H9 (cell line): ENCODE data around the gene ASPSCR1. TPM values are rescaled to one million over a fixed set of nuclear protein-coding genes. Genes with fewer than 3 reads are reported as not detected.

Experiments
- DNase-seq: peaks from one replicate; pipeline ENCODE4 v3.0.0-alpha.2; 2017
- H2AFZ ChIP-seq: one replicate; pipeline ENCODE4 v1.6.1; 2013; ENCODE audit warnings: mild to moderate bottlenecking, low read length, control low read depth, moderate library complexity
- H2AK5ac ChIP-seq: 2 replicates; pipeline ENCODE4 v1.6.1; 2013; ENCODE audit warnings: low read length, control low read depth, mixed read lengths; ENCODE audit not compliant: insufficient read length
- H2BK120ac ChIP-seq: one replicate; pipeline ENCODE4 v1.6.1; 2013; ENCODE audit warnings: low read depth, mild to moderate bottlenecking, low read length, control low read depth, inconsistent platforms; ENCODE audit not compliant: poor library complexity, severe bottlenecking
- H2BK12ac ChIP-seq: 2 replicates; pipeline ENCODE4 v1.6.1; 2013; ENCODE audit warnings: low read length, control low read depth, mixed read lengths, low read depth; ENCODE audit not compliant: insufficient read length
- H2BK15ac ChIP-seq: 2 replicates; pipeline ENCODE4 v1.6.1; 2013; ENCODE audit warnings: low read depth, low read length, control low read depth
- H2BK20ac ChIP-seq: one replicate; pipeline ENCODE4 v1.6.1; 2013; ENCODE audit warnings: low read depth, mild to moderate bottlenecking, low read length, control low read depth, inconsistent platforms; ENCODE audit not compliant: poor library complexity, severe bottlenecking
- H2BK5ac ChIP-seq: 2 replicates; pipeline ENCODE4 v1.6.1; 2013; ENCODE audit warnings: low read length, control low read depth, mixed read lengths; ENCODE audit not compliant: insufficient read length
- H3K14ac ChIP-seq: 2 replicates; pipeline ENCODE4 v1.6.1; 2013; ENCODE audit warnings: low read length, control low read depth; ENCODE audit not compliant: insufficient read depth
- H3K18ac ChIP-seq: 2 replicates; pipeline ENCODE4 v1.6.1; 2013; ENCODE audit warnings: low read depth, mild to moderate bottlenecking, mixed read lengths, low read length, control low read depth; ENCODE audit not compliant: insufficient read length
- H3K23ac ChIP-seq: 2 replicates; pipeline ENCODE4 v1.6.1; 2013; ENCODE audit warnings: low read length, control low read depth, mixed read lengths, low read depth; ENCODE audit not compliant: insufficient read length
- H3K23me2 ChIP-seq: 2 replicates; pipeline ENCODE4 v1.6.1; 2013; ENCODE audit warnings: low read depth, mild to moderate bottlenecking, mixed read lengths, low read length, control low read depth; ENCODE audit not compliant: insufficient read length, poor library complexity, severe bottlenecking
- H3K27ac ChIP-seq: 2 replicates; pipeline ENCODE4 v1.5.1; 2013; ENCODE audit warnings: low read length, control low read depth, mixed read lengths, low read depth; ENCODE audit not compliant: insufficient read length
- H3K27me3 ChIP-seq: 2 replicates; pipeline ENCODE4 v1.6.1; 2013; ENCODE audit warnings: low read length, control low read depth, inconsistent platforms; ENCODE audit not compliant: insufficient read depth
- H3K4ac ChIP-seq: 2 replicates; pipeline ENCODE4 v1.6.1; 2013; ENCODE audit warnings: low read depth, mild to moderate bottlenecking, control low read depth, inconsistent platforms, low read length, moderate library complexity
- H3K4me1 ChIP-seq: 2 replicates; pipeline ENCODE4 v1.6.1; 2013; ENCODE audit warnings: low read length, control low read depth, inconsistent platforms; ENCODE audit not compliant: insufficient read depth
- H3K4me2 ChIP-seq: 2 replicates; pipeline ENCODE4 v1.6.1; 2013; ENCODE audit warnings: low read length, control low read depth, mixed read lengths; ENCODE audit not compliant: insufficient read length, insufficient read depth
- H3K56ac ChIP-seq: 2 replicates; pipeline ENCODE4 v1.6.1; 2013; ENCODE audit warnings: low read depth, mild to moderate bottlenecking, mixed read lengths, low read length, control low read depth; ENCODE audit not compliant: insufficient read length
- H3K79me1 ChIP-seq: 2 replicates; pipeline ENCODE4 v1.6.1; 2013; ENCODE audit warnings: low read depth, mild to moderate bottlenecking, moderate library complexity, low read length, control low read depth, inconsistent platforms; ENCODE audit not compliant: insufficient read depth, poor library complexity, severe bottlenecking
- H3K79me2 ChIP-seq: 2 replicates; pipeline ENCODE4 v1.6.1; 2013; ENCODE audit warnings: low read length, control low read depth, inconsistent platforms; ENCODE audit not compliant: insufficient read depth
- H3K9ac ChIP-seq: 2 replicates; pipeline ENCODE4 v1.6.1; 2013; ENCODE audit warnings: low read length, control low read depth, mixed read lengths; ENCODE audit not compliant: insufficient read length; ENCODE audit errors: extremely low read depth
- H3K9me3 ChIP-seq: one replicate; pipeline ENCODE4 v1.6.1; 2013; ENCODE audit warnings: low read depth, low read length, inconsistent platforms; ENCODE audit not compliant: control insufficient read depth
- H3T11ph ChIP-seq: one replicate; pipeline ENCODE4 v1.6.1; 2013; ENCODE audit warnings: mild to moderate bottlenecking, low read length, control low read depth, inconsistent platforms
- H4K20me1 ChIP-seq: one replicate; pipeline ENCODE4 v1.6.1; 2013; ENCODE audit not compliant: control insufficient read depth, insufficient read length, insufficient read depth
- H4K5ac ChIP-seq: 2 replicates; pipeline ENCODE4 v1.6.1; 2013; ENCODE audit warnings: low read depth, mild to moderate bottlenecking, mixed read lengths, low read length, control low read depth; ENCODE audit not compliant: insufficient read length
- H4K8ac ChIP-seq: replicated peaks from 2 replicates; pipeline ENCODE4 v1.6.1; 2013; ENCODE audit warnings: low read length, control low read depth, mixed read lengths, low read depth; ENCODE audit not compliant: insufficient read length
- H4K91ac ChIP-seq: 2 replicates; pipeline ENCODE4 v1.6.1; 2013; ENCODE audit warnings: low read depth, mild to moderate bottlenecking, moderate library complexity, mixed read lengths, low read length, control low read depth; ENCODE audit not compliant: insufficient read length
- H3K27ac Mint-ChIP-seq, 3 experiments: 2 replicates in 2 of 3; 3 replicates in 1 of 3; pipeline ENCODE4 v1.8.0; 2020 to 2021; ENCODE audit warnings: mixed read lengths in 3 of 3, mild to moderate bottlenecking in 1 of 3, moderate library complexity in 1 of 3
- H3K27me3 Mint-ChIP-seq: 2 replicates; pipeline ENCODE4 v1.8.0; 2021; ENCODE audit warnings: low read depth, mild to moderate bottlenecking, moderate library complexity, mixed read lengths
- H3K36me3 Mint-ChIP-seq, 3 experiments: 2 replicates in 2 of 3; 3 replicates in 1 of 3; pipeline ENCODE4 v1.8.0; 2020 to 2021; ENCODE audit warnings: low read depth in 3 of 3, mixed read lengths in 3 of 3; ENCODE audit not compliant: insufficient read depth in 1 of 3
- H3K4me1 Mint-ChIP-seq, 2 experiments: 2 replicates each; pipeline ENCODE4 v1.8.0; 2020; ENCODE audit warnings: mixed read lengths in 2 of 2
- H3K4me3 Mint-ChIP-seq, 2 experiments: 2 replicates in 1 of 2; 3 replicates in 1 of 2; pipeline ENCODE4 v1.8.0; 2020 to 2021; ENCODE audit warnings: mild to moderate bottlenecking in 2 of 2, mixed read lengths in 2 of 2, moderate library complexity in 1 of 2
- H3K9me3 Mint-ChIP-seq, 2 experiments: 2 replicates in 1 of 2; 3 replicates in 1 of 2; pipeline ENCODE4 v1.8.0; 2020; ENCODE audit warnings: mild to moderate bottlenecking in 2 of 2, mixed read lengths in 2 of 2, moderate library complexity in 1 of 2
- WGBS: extraction: QIAGEN DNeasy Blood & Tissue Kit; methylation state at CpG from one replicate; pipeline ENCODE4 v1.1.7; 2013; ENCODE audit warnings: missing lambda C conversion rate, low lambda C conversion rate, mixed read lengths; ENCODE audit not compliant: insufficient read length; ENCODE audit errors: extremely low coverage; 5-methylcytosine and 5-hydroxymethylcytosine counted together
- total RNA-seq: library from RNA; stranded (reverse); gene quantifications from 2 replicates; pipeline ENCODE4 v1.2.1, GENCODE V29; 2021
- TF ChIP-seq, protein P1 (sequence below): fragments of 200-600 bp; sonication (generic); conservative IDR thresholded peaks from 3 replicates; pipeline ENCODE4 v1.8.0; 2021; ENCODE audit warnings: antibody characterized with exemption, mild to moderate bottlenecking

ASPSCR1 gene
- total RNA-seq, 1 experiment from 2014 or later: 50.9 TPM

DNA sequence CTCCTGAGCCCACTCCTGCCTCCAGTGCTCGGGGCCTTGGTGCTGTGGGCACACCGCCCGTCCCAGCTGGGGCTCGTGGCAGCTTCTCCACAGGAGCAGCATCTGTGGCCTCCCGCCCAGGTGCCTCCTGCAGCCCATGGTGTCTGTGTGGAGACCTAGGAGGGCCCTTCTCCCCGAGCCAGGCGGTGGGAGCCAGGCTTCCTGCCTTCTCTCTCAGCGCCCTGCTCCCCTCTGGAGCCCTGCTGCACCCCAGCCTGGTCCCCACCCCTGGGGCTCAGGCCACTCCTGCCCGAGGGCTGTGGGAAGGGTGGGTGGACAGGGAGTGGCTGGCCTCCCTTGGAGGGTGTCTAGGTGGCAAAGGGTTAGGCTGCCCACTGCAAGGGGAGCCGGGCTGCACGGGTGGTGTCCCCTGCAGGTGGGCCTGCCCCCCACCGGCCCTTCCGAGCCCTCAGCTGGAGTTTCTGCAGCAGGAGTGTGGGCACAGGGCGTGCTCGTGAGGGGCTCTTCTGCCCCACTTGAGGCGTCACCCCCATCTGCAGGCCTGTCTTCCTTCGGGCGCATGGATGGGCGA lies 34.3 kb downstream of the ASPSCR1 start:
- Histone ChIP-seq H4K8ac (no peak overlapping the region), H3K9ac (no peak overlapping the region), H3K79me1 (no peaks in the 10 kb centered on the region), H4K5ac (no peak overlapping the region), H4K91ac (no peak overlapping the region), H3K18ac (no peak overlapping the region), H3K27ac (no peak overlapping the region), H2AK5ac (no peak overlapping the region), H2BK120ac (no peak overlapping the region), H3K4me1 (no peaks in the 10 kb centered on the region), H2BK20ac (no peak overlapping the region), H3K4ac (no peak overlapping the region), H3K23ac (no peak overlapping the region), H2BK12ac (no peak overlapping the region), H3K4me2 (no peak overlapping the region), H3K79me2 (no peaks in the 10 kb centered on the region), H3K27me3 (no peaks in the 10 kb centered on the region), H3K23me2 (no peaks in the 10 kb centered on the region), H3K9me3 (no peaks in the 10 kb centered on the region), H2AFZ (no peak overlapping the region), H4K20me1 (no peaks in the 10 kb centered on the region), H2BK5ac (no peak overlapping the region), H3K14ac (no peak overlapping the region), H3K56ac (no peak overlapping the region), H3T11ph (no peak overlapping the region), H2BK15ac (no peak overlapping the region)
- Mint-ChIP-seq H3K27me3 (no peaks in the 10 kb centered on the region; the same call in 1 of the 2 replicates), H3K4me1 (0 out of 4 replicates have a peak, but pooled peaks cover 0 to 2% of the 10 kb centered on the region in 2 experiments), H3K36me3 (no peaks in the 10 kb centered on the region), H3K27ac (no peak overlapping the region; a peak in 1 of 7 replicates), H3K9me3 (no peaks in the 10 kb centered on the region), H3K4me3 (no peak overlapping the region)
- no CpG with 5 or more reads among the region's 19 CpGs for WGBS
- TF ChIP-seq, protein P1, sequence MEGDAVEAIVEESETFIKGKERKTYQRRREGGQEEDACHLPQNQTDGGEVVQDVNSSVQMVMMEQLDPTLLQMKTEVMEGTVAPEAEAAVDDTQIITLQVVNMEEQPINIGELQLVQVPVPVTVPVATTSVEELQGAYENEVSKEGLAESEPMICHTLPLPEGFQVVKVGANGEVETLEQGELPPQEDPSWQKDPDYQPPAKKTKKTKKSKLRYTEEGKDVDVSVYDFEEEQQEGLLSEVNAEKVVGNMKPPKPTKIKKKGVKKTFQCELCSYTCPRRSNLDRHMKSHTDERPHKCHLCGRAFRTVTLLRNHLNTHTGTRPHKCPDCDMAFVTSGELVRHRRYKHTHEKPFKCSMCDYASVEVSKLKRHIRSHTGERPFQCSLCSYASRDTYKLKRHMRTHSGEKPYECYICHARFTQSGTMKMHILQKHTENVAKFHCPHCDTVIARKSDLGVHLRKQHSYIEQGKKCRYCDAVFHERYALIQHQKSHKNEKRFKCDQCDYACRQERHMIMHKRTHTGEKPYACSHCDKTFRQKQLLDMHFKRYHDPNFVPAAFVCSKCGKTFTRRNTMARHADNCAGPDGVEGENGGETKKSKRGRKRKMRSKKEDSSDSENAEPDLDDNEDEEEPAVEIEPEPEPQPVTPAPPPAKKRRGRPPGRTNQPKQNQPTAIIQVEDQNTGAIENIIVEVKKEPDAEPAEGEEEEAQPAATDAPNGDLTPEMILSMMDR: no peak
- no peak for DNase-seq
